ENCODE data around the gene TRMT10B. TPM values are rescaled to one million over a fixed set of nuclear protein-coding genes. Genes with fewer than 3 reads are reported as not detected.

TRMT10B gene
- total and polyA plus RNA-seq, 4 experiments from 2014 or later: 11.2 to 27.4 (median 18.7) TPM

GRCh38 chr9:37739222-37739621, 14.4 kb upstream of the TRMT10B start:
- Histone ChIP-seq H3K27me3 (ENCODE audit: insufficient read depth, low read length) (no peaks in the 10 kb centered on the region), H3K4me1 (ENCODE audit: insufficient read depth, low read length) (no peaks in the 10 kb centered on the region), H3K4me3 (ENCODE audit: low read length in 2 of 2) (no peak overlapping the region), H3K27ac (ENCODE audit: low read depth, low read length) (no peak overlapping the region), H3K9me3 (ENCODE audit: control insufficient read depth in 1 of 2, low read length in 2 of 2) (no peaks in the 10 kb centered on the region), H3K36me3 (ENCODE audit: insufficient read depth, low read length) (no peaks in the 10 kb centered on the region)
- Mint-ChIP-seq H3K27ac (peak overlapping the region in 1 of 7 donors; percentile 37), H3K36me3 (no peaks in the 10 kb centered on the region), H3K9me3 (no peaks in the 10 kb centered on the region), H3K4me3 (no peak overlapping the region), H3K4me1 (no peaks in the 10 kb centered on the region), H3K27me3 (peaks cover 0 to 5% of the 10 kb centered on the region in 2 donors)
- intact Hi-C loops (cut with micrococcal nuclease): no loop called here
- ChIA-PET CTCF (ENCODE audit: partially characterized antibody) (no interaction called here), POLR2A (ENCODE audit: partially characterized antibody) (no interaction called here)
- DNase-seq: no peak

- no peaks in the 10 kb centered on the region for H3K36me3 Mint-ChIP-seq
- H3K9me3 ChIP-seq (ENCODE audit: control insufficient read depth in 1 of 2, low read length in 2 of 2): no peaks in the 10 kb centered on the region
- intact Hi-C loops (cut with micrococcal nuclease): no loop called here
- no peak overlapping the region for H3K4me3 Mint-ChIP-seq
- no peak overlapping the region for H3K27ac Mint-ChIP-seq
- H3K9me3 Mint-ChIP-seq: no peaks in the 10 kb centered on the region
- POLR2A ChIA-PET (ENCODE audit: partially characterized antibody): no interaction called here
- H3K27ac ChIP-seq (ENCODE audit: low read depth, low read length): no peak overlapping the region
- no peak for DNase-seq
- no peaks in the 10 kb centered on the region for H3K4me1 Mint-ChIP-seq
- no peaks in the 10 kb centered on the region for H3K36me3 ChIP-seq (ENCODE audit: insufficient read depth, low read length)
- no peaks in the 10 kb centered on the region for H3K27me3 ChIP-seq (ENCODE audit: insufficient read depth, low read length)
- CTCF ChIA-PET (ENCODE audit: partially characterized antibody): no interaction called here
- no peaks in the 10 kb centered on the region for H3K4me1 ChIP-seq (ENCODE audit: insufficient read depth, low read length)
- no peak overlapping the region for H3K4me3 ChIP-seq (ENCODE audit: low read length in 2 of 2)
- peaks cover 0 to 3% of the 10 kb centered on the region in 2 donors for H3K27me3 Mint-ChIP-seq
These were observed 13.5 kb upstream of the TRMT10B start for GRCh38 chr9:37740128-37740527.

- CTCF ChIA-PET (ENCODE audit: partially characterized antibody): no interaction called here
- H3K4me3 Mint-ChIP-seq: no peak overlapping the region
These were observed 12.8 kb upstream of the TRMT10B start for GRCh38 chr9:37740631-37741328.

GRCh38 chr9:37745970-37746369, 7.6 kb upstream of the TRMT10B start:
- Mint-ChIP-seq H3K4me1 (peaks cover 0 to 3% (median 0%) of the 10 kb centered on the region in 4 donors), H3K9me3 (no peaks in the 10 kb centered on the region), H3K27ac (no peak overlapping the region), H3K36me3 (no peaks in the 10 kb centered on the region), H3K27me3 (no peaks in the 10 kb centered on the region), H3K4me3 (no peak overlapping the region)
- Histone ChIP-seq H3K4me3 (ENCODE audit: low read length in 2 of 2) (no peak overlapping the region), H3K36me3 (ENCODE audit: insufficient read depth, low read length) (no peaks in the 10 kb centered on the region), H3K4me1 (ENCODE audit: insufficient read depth, low read length) (no peaks in the 10 kb centered on the region), H3K9me3 (ENCODE audit: control insufficient read depth in 1 of 2, low read length in 2 of 2) (no peaks in the 10 kb centered on the region), H3K27ac (ENCODE audit: low read depth, low read length) (no peak overlapping the region), H3K27me3 (ENCODE audit: insufficient read depth, low read length) (no peaks in the 10 kb centered on the region)
- CTCF ChIA-PET (ENCODE audit: partially characterized antibody): no interaction called here
- POLR2A ChIA-PET (ENCODE audit: partially characterized antibody): no interaction called here
- DNase-seq: no peak
- intact Hi-C loops (cut with micrococcal nuclease): loop anchor here (5.0 kb wide), 1 partner anchor 156 kb away; the partner anchor contains the start of gene SLC25A51

More at GRCh38 chr9:37740631-37741328, 12.8 kb upstream of the TRMT10B start:
- POLR2A ChIA-PET (ENCODE audit: partially characterized antibody): no interaction called here
- Mint-ChIP-seq H3K4me1 (no peaks in the 10 kb centered on the region), H3K27me3 (peaks cover 0 to 2% of the 10 kb centered on the region in 2 donors), H3K36me3 (no peaks in the 10 kb centered on the region), H3K9me3 (no peaks in the 10 kb centered on the region), H3K27ac (peak overlapping the region in 1 of 7 donors; percentile 15)
- intact Hi-C loops (cut with micrococcal nuclease): no loop called here
- no peaks in the 10 kb centered on the region for H3K4me1 ChIP-seq (ENCODE audit: insufficient read depth, low read length)
- H3K36me3 ChIP-seq (ENCODE audit: insufficient read depth, low read length): no peaks in the 10 kb centered on the region
- H3K4me3 ChIP-seq (ENCODE audit: low read length in 2 of 2): no peak overlapping the region
- H3K9me3 ChIP-seq (ENCODE audit: control insufficient read depth in 1 of 2, low read length in 2 of 2): no peaks in the 10 kb centered on the region
- no peak for DNase-seq
- H3K27me3 ChIP-seq (ENCODE audit: insufficient read depth, low read length): no peaks in the 10 kb centered on the region
- no peak overlapping the region for H3K27ac ChIP-seq (ENCODE audit: low read depth, low read length)

GRCh38 chr9:37746448-37747270, 6.9 kb upstream of the TRMT10B start:
- intact Hi-C loops (cut with micrococcal nuclease): loop anchor here (1.0 to 5.0 kb wide), 2 partner anchors 156 to 264 kb away; partner anchors contain the start of gene SLC25A51
- POLR2A ChIA-PET (ENCODE audit: partially characterized antibody): no interaction called here
- H3K27ac Mint-ChIP-seq: no peak overlapping the region
- H3K27me3 Mint-ChIP-seq: no peaks in the 10 kb centered on the region
- H3K4me1 ChIP-seq (ENCODE audit: insufficient read depth, low read length): no peaks in the 10 kb centered on the region
- CTCF ChIA-PET (ENCODE audit: partially characterized antibody): interaction anchor here (1.3 kb wide), 1 partner anchor 169 kb away, joined by 3 read pairs; no protein-coding TSS in a partner anchor
- no peak overlapping the region for H3K4me3 Mint-ChIP-seq
- no peak overlapping the region for H3K4me3 ChIP-seq (ENCODE audit: low read length in 2 of 2)
- no peak for DNase-seq
- H3K36me3 Mint-ChIP-seq: no peaks in the 10 kb centered on the region
- no peaks in the 10 kb centered on the region for H3K9me3 ChIP-seq (ENCODE audit: control insufficient read depth in 1 of 2, low read length in 2 of 2)
- peaks cover 0 to 4% (median 0%) of the 10 kb centered on the region in 4 donors for H3K4me1 Mint-ChIP-seq
- H3K9me3 Mint-ChIP-seq: no peaks in the 10 kb centered on the region
- H3K27ac ChIP-seq (ENCODE audit: low read depth, low read length): no peak overlapping the region
- H3K36me3 ChIP-seq (ENCODE audit: insufficient read depth, low read length): no peaks in the 10 kb centered on the region
- no peaks in the 10 kb centered on the region for H3K27me3 ChIP-seq (ENCODE audit: insufficient read depth, low read length)

GRCh38 chr9:37747271-37747753, 6.3 kb upstream of the TRMT10B start:
- CTCF ChIA-PET (ENCODE audit: partially characterized antibody): interaction anchor here (1.3 to 1.6 kb wide), 2 partner anchors 50 to 170 kb away, joined by 3 to 4 read pairs; no protein-coding TSS in a partner anchor
- peaks cover 0 to 4% (median 0%) of the 10 kb centered on the region in 4 donors for H3K4me1 Mint-ChIP-seq

GRCh38 chr9:37749129-37749528, 4.5 kb upstream of the TRMT10B start:
- Histone ChIP-seq H3K4me1 (ENCODE audit: insufficient read depth, low read length) (peaks cover 7% of the 10 kb centered on the region), H3K4me3 (ENCODE audit: low read length in 2 of 2) (no peak overlapping the region), H3K36me3 (ENCODE audit: insufficient read depth, low read length) (no peaks in the 10 kb centered on the region), H3K9me3 (ENCODE audit: control insufficient read depth in 1 of 2, low read length in 2 of 2) (no peaks in the 10 kb centered on the region), H3K27me3 (ENCODE audit: insufficient read depth, low read length) (no peaks in the 10 kb centered on the region), H3K27ac (ENCODE audit: low read depth, low read length) (no peak overlapping the region)
- ChIA-PET POLR2A (ENCODE audit: partially characterized antibody) (no interaction called here), CTCF (ENCODE audit: partially characterized antibody) (interaction anchor here (1.1 to 1.6 kb wide), 4 partner anchors 8 to 51 kb away, joined by 3 to 4 read pairs (median 3); no protein-coding TSS in a partner anchor)
- H3K27ac Mint-ChIP-seq: no peak overlapping the region
- H3K4me3 Mint-ChIP-seq: no peak overlapping the region
- no peaks in the 10 kb centered on the region for H3K36me3 Mint-ChIP-seq
- DNase-seq: no peak
- no peaks in the 10 kb centered on the region for H3K9me3 Mint-ChIP-seq
- H3K4me1 Mint-ChIP-seq: peaks cover 7 to 17% (median 12%) of the 10 kb centered on the region in 4 donors
- intact Hi-C loops (cut with micrococcal nuclease): loop anchor here (5.0 kb wide), 1 partner anchor 153 kb away; the partner anchor contains the start of gene SLC25A51
- no peaks in the 10 kb centered on the region for H3K27me3 Mint-ChIP-seq

More at GRCh38 chr9:37747271-37747753, 6.3 kb upstream of the TRMT10B start:
- Histone ChIP-seq H3K9me3 (ENCODE audit: control insufficient read depth in 1 of 2, low read length in 2 of 2) (no peaks in the 10 kb centered on the region), H3K36me3 (ENCODE audit: insufficient read depth, low read length) (no peaks in the 10 kb centered on the region), H3K4me3 (ENCODE audit: low read length in 2 of 2) (no peak overlapping the region), H3K27me3 (ENCODE audit: insufficient read depth, low read length) (no peaks in the 10 kb centered on the region), H3K4me1 (ENCODE audit: insufficient read depth, low read length) (no peaks in the 10 kb centered on the region), H3K27ac (ENCODE audit: low read depth, low read length) (no peak overlapping the region)
- no peaks in the 10 kb centered on the region for H3K27me3 Mint-ChIP-seq
- peak; percentile 40 to 52 (median 45) for DNase-seq
- no peaks in the 10 kb centered on the region for H3K9me3 Mint-ChIP-seq
- H3K4me3 Mint-ChIP-seq: no peak overlapping the region
- intact Hi-C loops (cut with micrococcal nuclease): loop anchor here (1.0 to 5.0 kb wide), 2 partner anchors 155 to 265 kb away; partner anchors contain the start of gene SLC25A51
- POLR2A ChIA-PET (ENCODE audit: partially characterized antibody): no interaction called here
- H3K36me3 Mint-ChIP-seq: no peaks in the 10 kb centered on the region
- H3K27ac Mint-ChIP-seq: no peak overlapping the region

Measured in CD4-positive, alpha-beta memory T cell (primary cell).